Ascending aorta (tissue), 2 donors: ENCODE results near the gene MYLIP. TPM values are rescaled to one million over a fixed set of nuclear protein-coding genes. Genes with fewer than 3 reads are reported as not detected.

ENCODE experiments used
- DNase-seq, 2 donors: peaks; one replicate each; pipeline ENCODE4 v3.0.0-alpha.2; 2019; ENCODE audit warnings: low spot score in 2 of 2
- H3K27ac ChIP-seq, 2 donors: fragments of 200-600 bp; sonication (generic); one replicate each; pipeline ENCODE4 v1.5.1; 2016 to 2017; ENCODE audit warnings: mild to moderate bottlenecking in 1 of 2
- H3K27me3 ChIP-seq: fragments of 200-600 bp; sonication (generic); one replicate; pipeline ENCODE4 v1.5.1; 2017
- H3K36me3 ChIP-seq, 2 donors: fragments of 200-600 bp; sonication (generic); one replicate each; pipeline ENCODE4 v1.5.1; 2016
- H3K4me1 ChIP-seq, 2 donors: fragments of 200-600 bp; sonication (generic); one replicate each; pipeline ENCODE4 v1.5.1; 2016 to 2017; ENCODE audit warnings: mild to moderate bottlenecking in 1 of 2
- H3K4me3 ChIP-seq, 2 donors: fragments of 200-600 bp; sonication (generic); one replicate each; pipeline ENCODE4 v1.5.1; 2016 to 2017; ENCODE audit warnings: mild to moderate bottlenecking in 1 of 2
- H3K9me3 ChIP-seq, 2 donors: fragments of 200-600 bp; sonication (generic); one replicate each; pipeline ENCODE4 v1.5.1; 2016
- CTCF ChIP-seq, 3 experiments: fragments of 200-600 bp in 2 of 3; fragments of 450-650 bp in 1 of 3; sonication (generic) in 2 of 3; IDR thresholded peaks; one replicate each; pipeline ENCODE4 v1.5.1; 2016 to 2019; ENCODE audit warnings: antibody characterized with exemption in 3 of 3, mild to moderate bottlenecking in 1 of 3, moderate library complexity in 1 of 3
- intact Hi-C: fragments of 100-400 bp; cut with DNase I; formaldehyde crosslinking; loops from one replicate; pipeline ENCODE4 v1.15.1; 2023
- total RNA-seq: library from RNA; depleted of rRNA; stranded (reverse); fragments of >200 nt; gene quantifications from one replicate; pipeline ENCODE4 v1.1.0, GENCODE V29; 2016

MYLIP gene
- total RNA-seq, result 36.1 TPM

GRCh38 chr6:16128759-16129622 is at the start of gene MYLIP:
Gene MYLIP (plus strand): TSS chr6:16129086. CDS start chr6:16129323, 237 bp downstream.
- Histone ChIP-seq H3K4me1 (peaks cover 0 to 24% of the 10 kb centered on the region in 2 donors), H3K4me3 (peak within 1 kb of the TSS; percentile 94 to 96), H3K27me3 (no peaks in the 10 kb centered on the region), H3K27ac (peak within 1 kb of the TSS; percentile 93 to 98), H3K9me3 (no peaks in the 10 kb centered on the region), H3K36me3 (peaks cover 0 to 10% of the 10 kb centered on the region in 2 donors)
- intact Hi-C loops, result loop anchor here (1.0 to 5.0 kb wide), 5 partner anchors 26 to 438 kb away; no protein-coding TSS in a partner anchor
- TF ChIP-seq CTCF (IDR thresholded peaks at IDR 0.05), result peak; percentile 67 to 83 (median 75)
- DNase-seq, result peak; percentile 92 to 99

- H3K36me3 ChIP-seq, result no peaks in the 10 kb centered on the region
- TF ChIP-seq CTCF (IDR thresholded peaks at IDR 0.05), result no peak
- no peaks in the 10 kb centered on the region for H3K9me3 ChIP-seq
- no peaks in the 10 kb centered on the region for H3K4me1 ChIP-seq
- no peak overlapping the region for H3K4me3 ChIP-seq
- H3K27ac ChIP-seq, result no peak overlapping the region
- H3K27me3 ChIP-seq, result no peaks in the 10 kb centered on the region
- no peak for DNase-seq
- intact Hi-C loops, result no loop called here
These were observed 49.5 kb upstream of the MYLIP start for GRCh38 chr6:16079354-16079753.

GRCh38 chr6:16080204-16080603 is 48.7 kb upstream of the MYLIP start:
- no peak for DNase-seq
- H3K4me3 ChIP-seq, result no peak overlapping the region

GRCh38 chr6:16081326-16081725 is 47.6 kb upstream of the MYLIP start:
- H3K27me3 ChIP-seq, result no peaks in the 10 kb centered on the region
- intact Hi-C loops, result no loop called here
- TF ChIP-seq CTCF (IDR thresholded peaks at IDR 0.05), result no peak
- no peaks in the 10 kb centered on the region for H3K36me3 ChIP-seq
- no peak for DNase-seq
- H3K27ac ChIP-seq, result no peak overlapping the region
- no peaks in the 10 kb centered on the region for H3K4me1 ChIP-seq
- no peak overlapping the region for H3K4me3 ChIP-seq
- H3K9me3 ChIP-seq, result no peaks in the 10 kb centered on the region

More at GRCh38 chr6:16080204-16080603, 48.7 kb upstream of the MYLIP start:
- Histone ChIP-seq H3K27ac (no peak overlapping the region), H3K27me3 (no peaks in the 10 kb centered on the region), H3K36me3 (no peaks in the 10 kb centered on the region), H3K9me3 (no peaks in the 10 kb centered on the region), H3K4me1 (no peaks in the 10 kb centered on the region)
- no peak for TF ChIP-seq CTCF (IDR thresholded peaks at IDR 0.05)
- intact Hi-C loops, result no loop called here

- DNase-seq, result no peak
- no peak overlapping the region for H3K27ac ChIP-seq
- H3K4me1 ChIP-seq, result no peaks in the 10 kb centered on the region
- H3K9me3 ChIP-seq, result no peaks in the 10 kb centered on the region
- no peak overlapping the region for H3K4me3 ChIP-seq
- intact Hi-C loops, result no loop called here
- H3K36me3 ChIP-seq, result no peaks in the 10 kb centered on the region
- H3K27me3 ChIP-seq, result no peaks in the 10 kb centered on the region
- no peak for TF ChIP-seq CTCF (IDR thresholded peaks at IDR 0.05)
These were observed 46.5 kb upstream of the MYLIP start for GRCh38 chr6:16082361-16082760.
